GM12878 (cell line): ENCODE results near the gene VPS13C. TPM values are rescaled to one million over a fixed set of nuclear protein-coding genes. Genes with fewer than 3 reads are reported as not detected.

ENCODE experiments used
- ATAC-seq: fragments of 200-7000 bp; cut with Tn5 transposase; 3 replicates; pipeline ENCODE4 v1.9.1; 2020; ENCODE audit warnings: mild to moderate bottlenecking, moderate library complexity
- BruUV-seq: library from RNA; stranded (reverse); fragments of 400-500 nt; replicated peaks from 2 replicates; lab custom pipeline; 2021; lab: Mats Ljungman, UMichigan
- CTCF ChIA-PET: fragments of 300-600 bp; sonication (Branson Sonifier 250); formaldehyde crosslinking; extraction: SDS; loops from one replicate; lab custom pipeline; 2021; ENCODE audit warnings: inconsistent platforms; lab: Yijun Ruan, JAX
- POLR2A ChIA-PET: fragments of 350-600 bp; formaldehyde crosslinking; extraction: SDS; loops from one replicate; lab custom pipeline; 2021; ENCODE audit warnings: inconsistent platforms; lab: Charles Lee
- RAD21 ChIA-PET: fragments of 300-600 bp; sonication (Branson Sonifier 250); formaldehyde crosslinking; loops from one replicate; lab custom pipeline; 2023; ENCODE audit warnings: antibody characterized with exemption; ENCODE audit not compliant: unreplicated experiment; lab: Charles Lee
- SMC1A ChIA-PET: fragments of 300-600 bp; sonication (Branson Sonifier 250); formaldehyde crosslinking; loops from one replicate; lab custom pipeline; 2023; ENCODE audit not compliant: unreplicated experiment, uncharacterized antibody; lab: Charles Lee
- DNase-seq: peaks from one replicate; pipeline ENCODE4 v3.0.0-alpha.2; 2011; ENCODE audit warnings: low read depth, low spot score
- FAIRE-seq: peaks from 3 replicates; lab custom pipeline; 2011; peaks lifted over from hg19 to GRCh38; lab: Jason Lieb, UNC
- H2AFZ ChIP-seq: 2 replicates; pipeline ENCODE4 v1.6.0; 2011; ENCODE audit warnings: low read depth, low read length, control low read depth; ENCODE audit not compliant: control insufficient read depth
- H3K27ac ChIP-seq: 2 replicates; pipeline ENCODE4 v1.5.1; 2011; ENCODE audit warnings: control low read depth; ENCODE audit not compliant: control insufficient read depth, insufficient read depth
- H3K27me3 ChIP-seq, 2 experiments: replicated peaks in 1 of 2; 2 replicates each; pipeline versions ENCODE4 v1.6.0 to v1.6.1; 2011; ENCODE audit warnings: low read length in 1 of 2; ENCODE audit not compliant: control insufficient read depth in 2 of 2, insufficient read depth in 2 of 2
- H3K36me3 ChIP-seq, 2 experiments: 2 replicates each; pipeline ENCODE4 v1.5.1; 2011; ENCODE audit warnings: low read length in 1 of 2; ENCODE audit not compliant: control insufficient read depth in 2 of 2, insufficient read depth in 2 of 2
- H3K4me1 ChIP-seq: 2 replicates; pipeline ENCODE4 v1.6.1; 2011; ENCODE audit warnings: mild to moderate bottlenecking, low read length, moderate library complexity, mixed read lengths; ENCODE audit not compliant: control insufficient read depth, insufficient read depth
- H3K4me2 ChIP-seq: 2 replicates; pipeline ENCODE4 v1.6.0; 2011; ENCODE audit warnings: control low read depth; ENCODE audit not compliant: control insufficient read depth, insufficient read depth
- H3K4me3 ChIP-seq: fragments of 200-600 bp; sonication (generic); 2 replicates; pipeline ENCODE4 v1.5.1; 2016
- H3K79me2 ChIP-seq: 2 replicates; pipeline ENCODE4 v1.6.0; 2011; ENCODE audit warnings: low read length; ENCODE audit not compliant: control insufficient read depth, insufficient read depth
- H3K9ac ChIP-seq: 2 replicates; pipeline ENCODE4 v1.8.0; 2011; ENCODE audit warnings: low read length, control low read depth, mixed read lengths; ENCODE audit not compliant: control insufficient read depth, insufficient read depth
- H3K9me3 ChIP-seq: replicated peaks from 3 replicates; pipeline ENCODE4 v1.5.1; 2011; ENCODE audit warnings: mild to moderate bottlenecking, low read length; ENCODE audit not compliant: control insufficient read depth, insufficient read depth
- H4K20me1 ChIP-seq: 2 replicates; pipeline ENCODE4 v1.6.0; 2011; ENCODE audit not compliant: control insufficient read depth, insufficient read depth
- BMI1 ChIP-seq: fragments of 450-650 bp; IDR thresholded peaks from 2 replicates; pipeline ENCODE4 v1.6.1; 2016; ENCODE audit warnings: mild to moderate bottlenecking, moderate library complexity, borderline replicate concordance
- CBX3 ChIP-seq: fragments of 200-600 bp; sonication (generic); IDR thresholded peaks from 2 replicates; pipeline ENCODE4 v1.6.1; 2016; ENCODE audit warnings: low read depth, borderline replicate concordance
- EGR1 ChIP-seq, 2 experiments: IDR thresholded peaks; 1 replicate in 1 of 2; 2 replicates in 1 of 2; pipeline ENCODE4 v1.6.1; 2011 to 2012; ENCODE audit warnings: low read depth in 2 of 2, low read length in 2 of 2, borderline replicate concordance in 1 of 2, mild to moderate bottlenecking in 1 of 2, moderate library complexity in 1 of 2
- HDAC2 ChIP-seq: fragments of 200-600 bp; sonication (generic); IDR thresholded peaks from 2 replicates; pipeline ENCODE4 v1.6.1; 2017
- MAX ChIP-seq: IDR thresholded peaks from 2 replicates; pipeline ENCODE4 v1.6.1; 2012; ENCODE audit warnings: low read depth, low read length, improper control_type of control experiment
- SIN3A ChIP-seq: IDR thresholded peaks from 2 replicates; pipeline ENCODE4 v1.6.1; 2012; ENCODE audit warnings: low read depth, low read length, improper control_type of control experiment
- SREBF2 ChIP-seq: IDR thresholded peaks from 2 replicates; pipeline ENCODE4 v1.6.1; 2012; ENCODE audit warnings: mild to moderate bottlenecking, low read length
- TCF7 ChIP-seq: IDR thresholded peaks from 2 replicates; pipeline ENCODE4 v1.6.1; 2014; ENCODE audit warnings: antibody characterized with exemption, borderline replicate concordance
- ZBED1 ChIP-seq: IDR thresholded peaks from 2 replicates; pipeline ENCODE4 v1.6.1; 2016; ENCODE audit warnings: borderline replicate concordance
- ZNF24 ChIP-seq: fragments of 450-650 bp; IDR thresholded peaks from 2 replicates; pipeline ENCODE4 v1.6.1; 2017; ENCODE audit warnings: antibody characterized with exemption, mild to moderate bottlenecking
- WGBS: methylation state at CpG from one replicate; pipeline ENCODE4 v1.1.6; 2016; ENCODE audit warnings: low lambda C conversion rate; ENCODE audit not compliant: insufficient replicate concordance, insufficient coverage; ENCODE audit errors: missing lambda C conversion rate; 5-methylcytosine and 5-hydroxymethylcytosine counted together
- in situ Hi-C: fragments of 300-500 bp; cut with MboI; formaldehyde crosslinking; loops from 9 replicates; pipeline ENCODE4 v1.14.3; 2018; ENCODE audit warnings: mixed read lengths
- intact Hi-C: fragments of 100-400 bp; cut with micrococcal nuclease; formaldehyde crosslinking; loops from one replicate; pipeline ENCODE4 v1.14.2; 2022; ENCODE audit not compliant: unreplicated experiment
- polyA plus RNA-seq, 11 experiments: library from polyadenylated mRNA; depleted of rRNA in 4 of 11; unstranded in 6 of 11; stranded (reverse) in 5 of 11; fragments of >200 nt; fragmentation: Nextera tagmentation in 4 of 11; fragmentation: Illumina TruSeq in 1 of 11; extraction: Ambion mirVana in 4 of 11; extraction: Trizol in 1 of 11; gene quantifications; 1 replicate in 1 of 11; 2 replicates in 10 of 11; pipeline versions ENCODE4 v1.2.1 to v1.2.3, GENCODE V29; 2011 to 2016; ENCODE audit warnings: inconsistent platforms in 2 of 11, missing spikeins in 2 of 11, low read depth in 1 of 11
- total RNA-seq, 4 experiments: library from RNA; depleted of rRNA in 3 of 4; stranded (reverse); fragments of >200 nt in 3 of 4; fragmentation: Illumina TruSeq in 1 of 4; extraction: Trizol in 1 of 4; gene quantifications; 2 replicates each; pipeline versions ENCODE4 v1.2.1 to v1.2.3, GENCODE V29; 2013 to 2021

VPS13C gene
- total and polyA plus RNA-seq, 10 of the 15 experiments (the other 5 are each of a cell fraction or from before 2014, with no cell fraction given) = 9.3 to 53.1 (median 31.8) TPM

DNA sequence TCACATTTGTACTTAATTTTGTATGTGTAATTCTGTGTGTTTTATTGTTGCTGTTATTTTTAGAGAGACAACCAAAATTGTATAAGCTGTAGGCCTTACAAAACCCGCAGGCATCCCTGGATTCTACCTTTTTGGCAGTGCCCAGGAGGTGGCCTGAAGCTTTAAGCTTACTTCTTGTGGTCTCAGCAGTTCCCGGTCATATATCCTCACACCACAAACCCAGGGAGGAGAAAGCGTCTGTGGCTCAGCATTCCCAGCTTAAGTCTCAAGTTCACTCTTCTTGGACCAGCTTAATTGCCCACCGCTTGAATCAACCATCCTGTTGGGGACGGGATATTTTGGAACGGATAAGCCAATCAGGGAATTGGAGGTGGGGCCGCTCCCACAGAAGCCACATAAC lies 43.2 kb upstream of the VPS13C start:
- Histone ChIP-seq H2AFZ (no peak overlapping the region), H3K79me2 (no peaks in the 10 kb centered on the region), H3K4me2 (no peak overlapping the region), H3K4me3 (no peak overlapping the region), H3K27me3 (no peaks in the 10 kb centered on the region; a peak in 1 of 4 replicates), H4K20me1 (no peaks in the 10 kb centered on the region), H3K27ac (no peak overlapping the region), H3K36me3 (no peaks in the 10 kb centered on the region), H3K9ac (no peak overlapping the region), H3K4me1 (no peaks in the 10 kb centered on the region), H3K9me3 (no peaks in the 10 kb centered on the region)
- in situ Hi-C loops = no loop called here
- CTCF ChIA-PET = no interaction called here
- POLR2A ChIA-PET = no interaction called here
- RAD21 ChIA-PET = no interaction called here
- TF ChIP-seq SREBF2 (no peak), HDAC2 (no peak), MAX (no peak), ZBED1 (no peak), EGR1 (IDR thresholded peaks at IDR 0.05; ENCODE audit: borderline replicate concordance in 1 of 2, low read depth in 2 of 2, low read length in 2 of 2) (no peak), ZNF24 (no peak), TCF7 (no peak), BMI1 (no peak), CBX3 (no peak), SIN3A (no peak)
- DNase-seq = no peak
- no peak for ATAC-seq
- 38% methylated on average over 7 of the region's 7 CpGs for whole genome bisulfite sequencing
- SMC1A ChIA-PET = interaction anchor here (0.7 kb wide), 1 partner anchor 28 kb away, joined by 3 read pairs; no protein-coding TSS in a partner anchor
- BruUV-seq = no TSS peak
- intact Hi-C loops = no loop called here
- no peak for FAIRE-seq
